GM21576 (cell line): ENCODE measurements around the gene CENPP.

Experiments
- ATAC-seq: cut with Tn5 transposase; IDR thresholded peaks from one replicate; pipeline ENCODE4 v1.9.1; 2021; ENCODE audit warnings: mild to moderate bottlenecking, moderate library complexity; ENCODE audit not compliant: unreplicated experiment

CENPP gene

GRCh38 chr9:92633614-92634278 lies 308.0 kb downstream of the CENPP start:
- no peak for ATAC-seq

- peak; percentile 46 for ATAC-seq
Measured at GRCh38 chr9:92634712-92635605, 309.2 kb downstream of the CENPP start.

- no peak for ATAC-seq
Measured at GRCh38 chr9:92635760-92636159, 310.0 kb downstream of the CENPP start.

- ATAC-seq: no peak
Measured at GRCh38 chr9:92636627-92637026, 310.9 kb downstream of the CENPP start.

GRCh38 chr9:92637326-92637725 lies 311.6 kb downstream of the CENPP start:
- no peak for ATAC-seq

- no peak for ATAC-seq
Measured at GRCh38 chr9:92637886-92638620, 312.3 kb downstream of the CENPP start.

- no peak for ATAC-seq
Measured at GRCh38 chr9:92638621-92639101, 312.9 kb downstream of the CENPP start.

- no peak for ATAC-seq
Measured at GRCh38 chr9:92639124-92639523, 313.4 kb downstream of the CENPP start.

- no peak for ATAC-seq
Measured at GRCh38 chr9:92639791-92640271, 314.1 kb downstream of the CENPP start.

GRCh38 chr9:92640398-92641091 lies 314.8 kb downstream of the CENPP start:
- no peak for ATAC-seq

GRCh38 chr9:92641092-92641809 lies 315.5 kb downstream of the CENPP start:
- ATAC-seq: no peak

GRCh38 chr9:92642041-92642451 lies 316.3 kb downstream of the CENPP start:
- ATAC-seq: no peak

GRCh38 chr9:92642564-92642963 lies 316.8 kb downstream of the CENPP start:
- ATAC-seq: no peak

GRCh38 chr9:92644278-92644677 lies 318.5 kb downstream of the CENPP start:
- ATAC-seq: no peak

GRCh38 chr9:92645041-92645440 lies 319.3 kb downstream of the CENPP start:
- no peak for ATAC-seq

- ATAC-seq: no peak
Measured at GRCh38 chr9:92647671-92648473, 322.1 kb downstream of the CENPP start.

- ATAC-seq: no peak
Measured at GRCh38 chr9:92648474-92648971, 322.8 kb downstream of the CENPP start.

- no peak for ATAC-seq
Measured at GRCh38 chr9:92649007-92649406, 323.3 kb downstream of the CENPP start.

- ATAC-seq: no peak
Measured at GRCh38 chr9:92650296-92650695, 324.5 kb downstream of the CENPP start.
